Parathyroid adenoma (tissue), 2 donors: ENCODE data around the gene LRRK1.

Experiments
- H2AFZ ChIP-seq: fragments of 300-600 bp; sonication (generic); one replicate; pipeline ENCODE4 v1.7.0; 2017; ENCODE audit warnings: antibody characterized with exemption, mild to moderate bottlenecking
- H3K27ac ChIP-seq: fragments of 300-600 bp; sonication (generic); one replicate; pipeline ENCODE4 v1.7.0; 2017
- H3K27me3 ChIP-seq: fragments of 300-600 bp; sonication (generic); one replicate; pipeline ENCODE4 v1.7.0; 2017; ENCODE audit warnings: low read length; ENCODE audit not compliant: control insufficient read depth, insufficient read depth
- H3K36me3 ChIP-seq: fragments of 300-600 bp; sonication (generic); one replicate; pipeline ENCODE4 v1.7.0; 2017; ENCODE audit warnings: low read length; ENCODE audit not compliant: control insufficient read depth, insufficient read depth
- H3K4me1 ChIP-seq: fragments of 300-600 bp; sonication (generic); one replicate; pipeline ENCODE4 v1.7.0; 2017; ENCODE audit warnings: control low read depth
- H3K4me2 ChIP-seq: fragments of 300-600 bp; sonication (generic); one replicate; pipeline ENCODE4 v1.7.0; 2017; ENCODE audit warnings: low read length
- H3K4me3 ChIP-seq: fragments of 300-600 bp; sonication (generic); one replicate; pipeline ENCODE4 v1.7.0; 2017; ENCODE audit warnings: low read depth, low read length
- H3K79me2 ChIP-seq: fragments of 300-600 bp; sonication (generic); one replicate; pipeline ENCODE4 v1.7.0; 2017; ENCODE audit warnings: control low read depth
- H3K9ac ChIP-seq: fragments of 300-600 bp; sonication (generic); one replicate; pipeline ENCODE4 v1.7.0; 2017; ENCODE audit warnings: mild to moderate bottlenecking
- H3K9me3 ChIP-seq: fragments of 300-600 bp; sonication (generic); one replicate; pipeline ENCODE4 v1.7.0; 2017; ENCODE audit warnings: low read length; ENCODE audit not compliant: control insufficient read depth
- CTCF ChIP-seq: fragments of 300-600 bp; sonication (generic); IDR thresholded peaks from one replicate; pipeline ENCODE4 v1.7.0; 2017; ENCODE audit warnings: antibody characterized with exemption, mild to moderate bottlenecking
- donor health status: primary hyperparathyroidism.

The LRRK1 gene

GRCh38 chr15:101020451-101020850 is 101.3 kb downstream of the LRRK1 start:
- TF ChIP-seq CTCF: no peak
- Histone ChIP-seq H3K27ac (no peak overlapping the region), H3K36me3 (no peaks in the 10 kb centered on the region), H3K4me3 (no peak overlapping the region), H3K9me3 (no peaks in the 10 kb centered on the region), H2AFZ (no peak overlapping the region), H3K9ac (no peak overlapping the region), H3K79me2 (no peaks in the 10 kb centered on the region), H3K4me2 (no peak overlapping the region), H3K4me1 (no peaks in the 10 kb centered on the region), H3K27me3 (no peaks in the 10 kb centered on the region)

GRCh38 chr15:101020945-101021344 is 101.8 kb downstream of the LRRK1 start:
- Histone ChIP-seq H3K9ac (no peak overlapping the region), H3K27me3 (no peaks in the 10 kb centered on the region), H2AFZ (no peak overlapping the region), H3K79me2 (no peaks in the 10 kb centered on the region), H3K4me1 (no peaks in the 10 kb centered on the region), H3K4me2 (no peak overlapping the region), H3K4me3 (no peak overlapping the region), H3K27ac (no peak overlapping the region), H3K36me3 (no peaks in the 10 kb centered on the region), H3K9me3 (no peaks in the 10 kb centered on the region)
- TF ChIP-seq CTCF: no peak

GRCh38 chr15:101022306-101022705 is 103.1 kb downstream of the LRRK1 start:
- Histone ChIP-seq H3K27me3 (no peaks in the 10 kb centered on the region), H3K36me3 (no peaks in the 10 kb centered on the region), H3K9me3 (no peaks in the 10 kb centered on the region), H3K27ac (no peak overlapping the region), H3K4me2 (no peak overlapping the region), H3K4me3 (no peak overlapping the region), H3K79me2 (no peaks in the 10 kb centered on the region), H3K4me1 (no peaks in the 10 kb centered on the region), H2AFZ (no peak overlapping the region), H3K9ac (no peak overlapping the region)
- TF ChIP-seq CTCF: no peak

- H3K27me3 ChIP-seq: no peaks in the 10 kb centered on the region
- no peak overlapping the region for H3K27ac ChIP-seq
- TF ChIP-seq CTCF: no peak
- no peaks in the 10 kb centered on the region for H3K9me3 ChIP-seq
- H3K79me2 ChIP-seq: no peaks in the 10 kb centered on the region
- no peak overlapping the region for H3K4me2 ChIP-seq
- no peak overlapping the region for H3K9ac ChIP-seq
- H3K4me3 ChIP-seq: no peak overlapping the region
- no peaks in the 10 kb centered on the region for H3K4me1 ChIP-seq
- H2AFZ ChIP-seq: no peak overlapping the region
- no peaks in the 10 kb centered on the region for H3K36me3 ChIP-seq
Measured at GRCh38 chr15:101022876-101023275, 103.7 kb downstream of the LRRK1 start.

- no peaks in the 10 kb centered on the region for H3K4me1 ChIP-seq
- no peaks in the 10 kb centered on the region for H3K36me3 ChIP-seq
- TF ChIP-seq CTCF: no peak
- H2AFZ ChIP-seq: no peak overlapping the region
- no peak overlapping the region for H3K9ac ChIP-seq
- no peak overlapping the region for H3K4me3 ChIP-seq
- no peaks in the 10 kb centered on the region for H3K9me3 ChIP-seq
- no peak overlapping the region for H3K27ac ChIP-seq
- H3K79me2 ChIP-seq: no peaks in the 10 kb centered on the region
- H3K27me3 ChIP-seq: no peaks in the 10 kb centered on the region
- H3K4me2 ChIP-seq: no peak overlapping the region
Measured at GRCh38 chr15:101023501-101024072, 104.4 kb downstream of the LRRK1 start.
